Neuronal stem cell (in vitro differentiated cells): ENCODE data around the gene AIG1.
"Not testable (repeated sequence)": the region's sequence is repeated elsewhere in the genome, so short reads cannot be mapped to it uniquely, and the experiment has no call there.

Source experiments
- DNase-seq: peaks from one replicate; pipeline ENCODE4 v3.0.0-alpha.2; 2013; ENCODE audit warnings: low spot score
- H2AFZ ChIP-seq: one replicate; pipeline ENCODE4 v1.6.1; 2013; ENCODE audit warnings: mild to moderate bottlenecking, low read length, inconsistent platforms
- H2AK5ac ChIP-seq: 2 replicates; pipeline ENCODE4 v1.6.1; 2013; ENCODE audit warnings: low read depth, mild to moderate bottlenecking, inconsistent platforms, low read length, moderate library complexity, mixed read lengths
- H2BK120ac ChIP-seq: 2 replicates; pipeline ENCODE4 v1.6.1; 2013; ENCODE audit warnings: low read depth, mild to moderate bottlenecking, inconsistent platforms, low read length, moderate library complexity, mixed read lengths
- H2BK12ac ChIP-seq: one replicate; pipeline ENCODE4 v1.6.1; 2013; ENCODE audit warnings: low read length, inconsistent platforms
- H2BK15ac ChIP-seq: 2 replicates; pipeline ENCODE4 v1.6.1; 2013; ENCODE audit warnings: mild to moderate bottlenecking, low read length, inconsistent platforms, mixed read lengths
- H2BK5ac ChIP-seq: one replicate; pipeline ENCODE4 v1.6.1; 2013; ENCODE audit warnings: inconsistent platforms, mild to moderate bottlenecking, low read length, moderate library complexity
- H3K14ac ChIP-seq: one replicate; pipeline ENCODE4 v1.6.1; 2013; ENCODE audit warnings: low read length, inconsistent platforms
- H3K18ac ChIP-seq: 2 replicates; pipeline ENCODE4 v1.6.1; 2013; ENCODE audit warnings: low read length, inconsistent platforms
- H3K23ac ChIP-seq: 2 replicates; pipeline ENCODE4 v1.6.1; 2013; ENCODE audit warnings: low read depth, mild to moderate bottlenecking, mixed read lengths, low read length, inconsistent platforms; ENCODE audit not compliant: poor library complexity
- H3K27ac ChIP-seq: replicated peaks from 3 replicates; pipeline ENCODE4 v1.5.1; 2013; ENCODE audit warnings: low read length, inconsistent platforms
- H3K27me3 ChIP-seq, 3 experiments: 2 replicates each; pipeline ENCODE4 v1.6.1; 2013; ENCODE audit warnings: low read length in 3 of 3, mild to moderate bottlenecking in 2 of 3, inconsistent platforms in 1 of 3, low read depth in 1 of 3, mixed read lengths in 1 of 3, moderate library complexity in 1 of 3; ENCODE audit not compliant: control insufficient read depth in 3 of 3, insufficient read depth in 3 of 3
- H3K36me3 ChIP-seq, 2 donors: replicated peaks in 1 of 2; 2 replicates each; pipeline ENCODE4 v1.6.1; 2013; ENCODE audit warnings: low read length in 2 of 2; ENCODE audit not compliant: control insufficient read depth in 2 of 2, insufficient read depth in 2 of 2
- H3K4ac ChIP-seq: 2 replicates; pipeline ENCODE4 v1.6.1; 2013; ENCODE audit warnings: inconsistent platforms, mild to moderate bottlenecking, low read length, moderate library complexity
- H3K4me1 ChIP-seq, 2 donors: 1 replicate in 1 of 2; 2 replicates in 1 of 2; pipeline ENCODE4 v1.6.1; 2013; ENCODE audit warnings: low read length in 2 of 2, low read depth in 1 of 2; ENCODE audit not compliant: control insufficient read depth in 2 of 2, insufficient read depth in 1 of 2
- H3K4me2 ChIP-seq: one replicate; pipeline ENCODE4 v1.6.1; 2013; ENCODE audit warnings: mild to moderate bottlenecking, low read length, inconsistent platforms; ENCODE audit not compliant: insufficient read depth, poor library complexity, severe bottlenecking
- H3K4me3 ChIP-seq, 2 donors: 2 replicates each; pipeline ENCODE4 v1.5.1; 2013; ENCODE audit warnings: low read length in 2 of 2, mild to moderate bottlenecking in 2 of 2, inconsistent platforms in 1 of 2, moderate library complexity in 1 of 2
- H3K79me1 ChIP-seq: one replicate; pipeline ENCODE4 v1.6.1; 2013; ENCODE audit warnings: low read depth, mild to moderate bottlenecking, inconsistent platforms, low read length, moderate library complexity
- H3K9ac ChIP-seq: one replicate; pipeline ENCODE4 v1.6.1; 2013; ENCODE audit warnings: mild to moderate bottlenecking, low read depth, low read length, inconsistent platforms; ENCODE audit not compliant: poor library complexity
- H3K9me3 ChIP-seq, 2 donors: replicated peaks in 1 of 2; 2 replicates each; pipeline versions ENCODE3 to v1.6.1; 2013; ENCODE audit warnings: low read length in 2 of 2, mild to moderate bottlenecking in 2 of 2, inconsistent platforms in 1 of 2, low read depth in 1 of 2, mixed read lengths in 1 of 2, moderate library complexity in 1 of 2; ENCODE audit not compliant: control insufficient read depth in 2 of 2, insufficient read depth in 1 of 2
- H4K8ac ChIP-seq: one replicate; pipeline ENCODE4 v1.6.1; 2013; ENCODE audit warnings: low read depth, mild to moderate bottlenecking, inconsistent platforms, low read length, moderate library complexity
- H4K91ac ChIP-seq: one replicate; pipeline ENCODE4 v1.6.1; 2013; ENCODE audit warnings: low read length, low read depth, mild to moderate bottlenecking, inconsistent platforms; ENCODE audit not compliant: poor library complexity
- WGBS, 2 donors: extraction: QIAGEN DNeasy Blood & Tissue Kit; methylation state at CpG; one replicate each; pipeline ENCODE4 v1.1.7; 2013; ENCODE audit warnings: missing lambda C conversion rate in 2 of 2, mixed read lengths in 1 of 2; ENCODE audit not compliant: insufficient read length in 2 of 2, insufficient replicate concordance in 1 of 2; ENCODE audit errors: extremely low coverage in 2 of 2; 5-methylcytosine and 5-hydroxymethylcytosine counted together

Gene AIG1

DNA sequence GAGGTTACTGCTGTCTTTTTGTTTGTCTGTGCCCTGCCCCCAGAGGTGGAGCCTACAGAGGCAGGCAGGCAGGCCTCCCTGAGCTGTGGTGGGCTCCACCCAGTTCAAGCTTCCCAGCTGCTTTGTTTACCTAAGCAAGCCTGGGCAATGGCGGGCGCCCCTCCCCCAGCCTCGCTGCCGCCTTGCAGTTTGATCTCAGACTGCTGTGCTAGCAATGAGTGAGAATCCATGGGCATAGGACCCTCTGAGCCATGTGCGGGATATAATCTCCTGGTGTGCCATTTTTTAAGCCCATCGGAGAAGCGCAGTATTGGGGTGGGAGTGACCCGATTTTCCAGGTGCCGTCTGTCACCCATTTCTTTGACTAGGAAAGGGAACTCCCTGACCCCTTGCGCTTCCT lies 247.1 kb downstream of the AIG1 start:
- not testable (repeated sequence) for H3K79me1 ChIP-seq, H4K8ac ChIP-seq, H2BK5ac ChIP-seq, H3K4me1 ChIP-seq, H3K4ac ChIP-seq, H3K14ac ChIP-seq, H3K4me2 ChIP-seq, H2BK120ac ChIP-seq, H2BK12ac ChIP-seq, H3K27ac ChIP-seq, H3K9me3 ChIP-seq, H3K23ac ChIP-seq, H2AFZ ChIP-seq, H4K91ac ChIP-seq, H3K9ac ChIP-seq, H3K4me3 ChIP-seq, H2AK5ac ChIP-seq, H2BK15ac ChIP-seq, H3K36me3 ChIP-seq, H3K27me3 ChIP-seq, DNase-seq, H3K18ac ChIP-seq
- WGBS, 2 donors: no CpG with 5 or more reads among the region's 10 CpGs

DNA sequence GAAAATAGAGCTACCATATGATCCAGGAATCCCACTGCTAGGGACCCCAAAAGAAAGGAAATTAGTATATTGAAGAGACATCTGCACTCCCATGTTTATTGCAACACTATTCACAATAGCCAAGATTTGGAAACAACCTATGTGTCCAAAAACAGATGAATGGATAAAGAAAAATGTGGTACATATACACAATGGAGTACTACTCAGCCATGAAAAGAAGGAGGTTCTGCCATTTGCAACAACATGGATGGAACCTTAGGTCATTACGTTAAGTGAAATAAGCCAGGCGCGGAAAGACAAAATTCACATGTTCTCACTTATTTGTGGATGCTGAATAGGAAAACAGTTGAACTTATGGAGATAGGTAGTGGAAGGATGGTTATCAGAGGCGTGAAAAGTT lies 252.5 kb downstream of the AIG1 start:
- H3K14ac ChIP-seq: no peak overlapping the region
- no peak overlapping the region for H2BK12ac ChIP-seq
- no peak overlapping the region for H3K4me3 ChIP-seq
- no peak overlapping the region for H3K27ac ChIP-seq
- no peak overlapping the region for H3K9ac ChIP-seq
- H3K18ac ChIP-seq: no peak overlapping the region
- H3K27me3 ChIP-seq: no peaks in the 10 kb centered on the region
- H3K4me1 ChIP-seq: no peaks in the 10 kb centered on the region
- peaks cover 2 to 4% of the 10 kb centered on the region in 2 donors for H3K9me3 ChIP-seq
- no peak overlapping the region for H2BK5ac ChIP-seq
- H2BK15ac ChIP-seq: no peak overlapping the region
- no peak overlapping the region for H2AFZ ChIP-seq
- no peak overlapping the region for H3K4ac ChIP-seq
- 100% methylated on average over 1 of the region's 4 CpGs; no CpG with 5 or more reads in 1 of the 2 donors for WGBS, 2 donors
- no peak overlapping the region for H2AK5ac ChIP-seq
- DNase-seq: no peak
- no peak overlapping the region for H4K91ac ChIP-seq
- no peak overlapping the region for H4K8ac ChIP-seq
- H3K23ac ChIP-seq: no peak overlapping the region
- H3K79me1 ChIP-seq: no peaks in the 10 kb centered on the region
- H3K4me2 ChIP-seq: no peak overlapping the region
- no peak overlapping the region for H2BK120ac ChIP-seq
- H3K36me3 ChIP-seq: no peaks in the 10 kb centered on the region

DNA sequence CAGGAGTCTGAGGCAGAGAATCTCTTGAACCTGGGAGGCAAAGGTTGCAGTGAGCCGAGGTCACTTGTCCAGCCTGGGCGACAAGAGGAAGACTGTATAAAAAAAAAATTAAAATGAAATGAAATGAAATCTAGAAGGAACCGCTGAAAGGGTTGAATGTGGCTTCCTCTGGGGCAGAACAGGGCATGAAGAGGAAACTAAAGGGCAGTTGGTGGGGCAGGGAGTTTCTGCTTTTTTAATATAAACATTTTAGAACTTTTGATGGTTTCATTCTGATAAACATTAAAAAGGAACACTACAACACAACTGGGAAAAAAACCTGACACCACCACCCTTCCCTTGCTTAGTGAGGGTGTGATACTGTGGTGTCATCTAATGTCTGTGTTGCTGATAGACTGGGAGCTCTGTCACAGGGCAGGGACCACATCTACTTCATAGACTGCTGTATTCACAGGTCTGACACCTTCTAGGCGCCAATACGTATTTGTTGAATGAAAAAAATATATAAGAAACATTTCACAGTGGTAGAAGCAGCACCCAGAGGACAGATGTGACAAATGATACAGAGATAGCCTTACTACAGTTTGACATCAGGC lies 260.9 kb downstream of the AIG1 start:
- Histone ChIP-seq H2BK5ac (no peak overlapping the region), H3K9ac (no peak overlapping the region), H2AK5ac (no peak overlapping the region), H3K4me3 (no peak overlapping the region), H3K18ac (no peak overlapping the region), H3K27ac (no peak overlapping the region), H3K4me1 (no peaks in the 10 kb centered on the region), H3K4ac (no peak overlapping the region), H3K23ac (no peak overlapping the region), H2BK120ac (no peak overlapping the region), H4K8ac (no peak overlapping the region), H3K4me2 (no peak overlapping the region), H4K91ac (no peak overlapping the region), H2BK15ac (no peak overlapping the region), H3K14ac (no peak overlapping the region), H3K36me3 (no peaks in the 10 kb centered on the region), H3K79me1 (no peaks in the 10 kb centered on the region), H3K9me3 (no peaks in the 10 kb centered on the region), H3K27me3 (no peaks in the 10 kb centered on the region), H2AFZ (no peak overlapping the region), H2BK12ac (no peak overlapping the region)
- no CpG with 5 or more reads among the region's 5 CpGs for WGBS, 2 donors
- no peak for DNase-seq

DNA sequence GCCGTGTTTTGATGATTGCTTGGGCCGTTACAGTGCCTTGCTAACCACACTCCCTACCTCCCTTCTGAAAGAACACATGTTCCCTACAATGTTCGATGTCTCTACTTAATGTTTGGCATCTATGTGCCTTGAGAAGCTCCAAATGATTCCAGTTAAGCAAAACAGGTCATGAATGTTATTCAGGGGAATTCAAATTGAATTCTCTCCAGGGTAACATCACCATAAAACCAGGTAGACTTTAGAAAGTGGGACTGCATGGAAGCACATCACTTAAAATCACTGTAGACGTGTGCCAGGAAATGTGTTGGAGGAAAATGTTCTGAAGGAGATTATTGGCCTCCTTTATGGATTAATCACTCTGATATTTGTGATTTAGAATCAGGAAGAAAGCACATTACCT lies 261.7 kb downstream of the AIG1 start:
- no peak overlapping the region for H2AFZ ChIP-seq
- H3K4ac ChIP-seq: no peak overlapping the region
- no peak for DNase-seq
- H3K27ac ChIP-seq: no peak overlapping the region
- no peaks in the 10 kb centered on the region for H3K4me1 ChIP-seq
- H2AK5ac ChIP-seq: no peak overlapping the region
- H2BK120ac ChIP-seq: no peak overlapping the region
- no peak overlapping the region for H4K91ac ChIP-seq
- H3K23ac ChIP-seq: no peak overlapping the region
- no peak overlapping the region for H2BK12ac ChIP-seq
- no peak overlapping the region for H3K4me2 ChIP-seq
- H2BK15ac ChIP-seq: no peak overlapping the region
- no peaks in the 10 kb centered on the region for H3K36me3 ChIP-seq
- no peaks in the 10 kb centered on the region for H3K79me1 ChIP-seq
- no peaks in the 10 kb centered on the region for H3K9me3 ChIP-seq
- no peak overlapping the region for H3K9ac ChIP-seq
- no CpG with 5 or more reads among the region's 4 CpGs for WGBS, 2 donors
- no peak overlapping the region for H2BK5ac ChIP-seq
- no peak overlapping the region for H3K14ac ChIP-seq
- no peaks in the 10 kb centered on the region for H3K27me3 ChIP-seq
- H4K8ac ChIP-seq: no peak overlapping the region
- no peak overlapping the region for H3K18ac ChIP-seq
- no peak overlapping the region for H3K4me3 ChIP-seq
